Measurements from ENCODE around the gene POLL.
"Not testable (repeated sequence)": the region's sequence is repeated elsewhere in the genome, so short reads cannot be mapped to it uniquely, and the experiment has no call there.

POLL gene

GRCh38 chr10:101611096-101611905 is 23.2 kb upstream of the POLL start:
- no peak for DNase-seq (ENCODE audit: low spot score)

- no peak for DNase-seq (ENCODE audit: low spot score)
Observed at GRCh38 chr10:101609481-101609880, 21.4 kb upstream of the POLL start.

DNA sequence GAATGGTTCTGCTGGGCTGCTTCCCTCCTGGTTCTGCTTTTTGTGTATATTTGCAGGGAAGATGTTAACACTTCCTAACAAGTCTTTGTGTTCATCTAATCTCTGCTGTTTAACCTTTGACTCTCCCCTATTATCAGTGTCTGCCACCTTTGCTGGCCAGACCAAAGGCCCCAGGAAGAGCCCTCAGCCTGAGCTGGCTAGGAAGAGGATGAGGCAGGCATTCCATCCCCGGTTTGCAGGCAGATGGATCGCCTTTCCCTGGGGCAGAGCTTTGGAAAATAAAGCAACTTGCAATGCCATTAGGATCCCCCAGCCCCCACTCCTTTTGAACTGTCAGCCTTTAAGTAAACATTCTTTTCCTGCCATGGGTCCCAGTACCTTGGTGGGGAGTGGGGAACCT is 19.1 kb upstream of the POLL start:
- no peak for DNase-seq (ENCODE audit: low spot score)

DNA sequence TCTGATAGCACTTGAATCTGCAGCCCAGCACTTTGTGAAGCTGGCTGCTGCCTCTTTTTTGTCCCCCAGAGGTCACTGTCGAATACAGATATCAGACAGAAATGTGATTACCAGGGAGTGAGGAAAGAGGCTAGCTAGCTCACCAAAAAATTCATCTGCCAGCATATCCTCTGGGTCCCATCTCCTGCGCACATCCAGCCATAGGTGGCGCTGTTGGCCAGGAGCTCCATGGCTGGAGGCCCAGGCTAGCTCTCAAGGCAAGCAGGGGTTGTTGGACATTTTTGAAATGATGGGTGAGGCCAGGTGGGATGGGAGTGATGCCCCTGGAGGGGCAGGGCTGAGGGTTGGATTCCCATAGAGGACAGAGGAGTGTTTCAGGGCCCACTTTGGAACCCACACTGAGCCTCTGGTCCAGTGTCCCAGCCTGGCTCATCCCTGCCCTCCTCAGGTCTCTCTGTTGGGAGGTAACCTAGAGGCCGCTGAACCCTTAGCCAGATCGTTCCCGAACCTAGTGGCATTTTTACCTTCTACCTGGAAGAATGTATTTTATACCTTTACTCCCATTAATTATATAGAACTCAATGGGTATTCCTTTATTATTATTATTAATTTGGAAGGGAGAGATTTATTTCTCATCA is 14.8 kb upstream of the POLL start:
- DNase-seq (ENCODE audit: low spot score): peak; percentile 80

DNA sequence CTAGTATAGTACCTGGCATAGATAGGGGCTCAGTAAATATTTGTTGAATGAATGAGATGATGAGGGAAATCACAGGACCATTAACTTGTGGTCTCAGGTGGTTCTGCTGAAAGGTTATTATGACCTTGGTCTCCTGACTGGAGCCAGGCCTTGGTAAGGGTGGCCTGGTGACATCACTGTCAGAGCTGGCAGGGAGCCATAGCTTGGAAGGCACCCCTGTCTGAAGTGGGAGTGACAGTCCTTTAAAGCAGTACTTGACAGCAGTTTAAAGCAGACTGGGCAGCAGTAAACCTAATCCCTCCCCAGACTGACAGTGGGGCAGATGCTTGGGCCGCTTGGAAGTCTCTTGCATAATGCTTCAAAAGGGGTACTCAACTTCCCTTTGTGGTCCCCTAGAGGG is 13.5 kb upstream of the POLL start:
- no peak for DNase-seq (ENCODE audit: low spot score)

DNA sequence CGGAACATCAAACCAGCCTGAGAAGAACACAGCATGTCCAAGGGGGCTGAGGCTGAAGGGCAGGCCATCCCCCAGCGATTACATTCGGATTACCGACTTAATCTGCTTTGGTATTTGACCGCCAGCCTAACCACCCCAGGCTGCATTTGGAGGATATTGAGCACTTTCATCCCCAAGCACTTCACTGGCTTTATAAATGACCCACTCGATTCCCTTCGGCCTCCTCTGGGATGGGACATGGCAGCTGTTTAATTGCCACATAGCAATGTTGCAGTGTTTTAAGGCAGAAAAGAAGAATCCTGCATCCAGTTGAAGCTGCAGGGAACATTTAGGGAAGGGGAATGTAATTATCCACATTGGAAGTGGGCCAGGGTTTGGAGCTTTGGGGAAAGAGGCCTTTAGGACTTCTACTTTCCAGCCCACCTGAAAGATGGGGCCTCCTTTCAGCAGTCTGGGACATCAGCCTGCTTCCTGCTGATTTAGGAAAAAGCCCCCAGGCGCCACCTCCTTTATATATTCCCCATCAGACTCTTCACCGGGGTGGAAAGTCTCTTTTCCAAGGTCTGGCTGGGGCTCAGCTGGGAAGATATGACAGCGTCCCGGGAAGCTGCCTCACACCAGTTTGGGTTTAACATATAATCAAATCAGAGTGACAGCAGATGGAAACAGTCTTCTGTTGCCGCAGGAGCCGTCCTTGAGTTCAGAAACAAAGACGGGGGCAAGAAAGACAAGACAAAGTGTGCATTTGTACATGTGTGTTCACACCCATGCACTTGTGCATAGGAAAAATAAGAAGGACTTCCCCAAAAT is 9.2 kb upstream of the POLL start:
- peak; percentile 49 for DNase-seq (ENCODE audit: low spot score)

DNA sequence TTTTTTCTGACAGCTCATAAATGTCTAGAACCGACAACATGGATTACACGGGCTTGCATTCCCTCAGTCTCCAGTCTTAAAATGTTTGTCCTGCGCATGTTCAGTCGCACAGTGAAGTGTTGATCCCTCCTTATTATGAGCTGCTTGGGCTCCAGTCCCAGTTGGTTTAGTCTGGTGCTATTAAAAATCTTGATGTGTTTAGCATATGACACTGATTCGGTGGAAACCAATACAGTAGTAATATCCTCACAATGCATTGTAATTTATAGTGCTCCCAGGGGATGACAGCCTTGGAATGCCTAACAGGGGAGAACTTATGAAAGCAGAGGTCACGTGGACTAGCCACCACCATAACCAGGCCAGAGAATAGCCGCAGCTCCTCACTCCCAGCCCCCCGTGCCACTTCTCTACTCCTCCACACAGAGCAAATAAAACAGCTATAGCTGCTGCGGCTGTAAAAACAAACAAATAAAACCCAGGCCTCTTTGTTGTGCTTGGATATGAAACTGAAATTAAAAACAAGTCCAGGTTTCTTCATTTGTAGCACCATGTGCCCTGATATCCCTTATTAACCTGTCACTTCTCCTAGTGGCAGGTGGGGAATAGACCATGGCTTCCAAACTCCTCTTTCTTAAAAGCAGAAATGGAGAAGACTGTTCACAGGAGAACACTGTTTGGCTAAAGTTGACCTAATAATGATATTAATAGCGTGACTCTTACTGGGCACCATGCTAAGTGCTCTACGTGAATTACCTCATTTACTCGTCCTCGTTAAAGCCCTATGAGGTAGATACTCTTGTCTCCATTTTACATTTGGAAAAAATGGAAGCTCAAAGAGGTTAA is 7.8 kb upstream of the POLL start:
- DNase-seq (ENCODE audit: low spot score): peak; percentile 50

DNA sequence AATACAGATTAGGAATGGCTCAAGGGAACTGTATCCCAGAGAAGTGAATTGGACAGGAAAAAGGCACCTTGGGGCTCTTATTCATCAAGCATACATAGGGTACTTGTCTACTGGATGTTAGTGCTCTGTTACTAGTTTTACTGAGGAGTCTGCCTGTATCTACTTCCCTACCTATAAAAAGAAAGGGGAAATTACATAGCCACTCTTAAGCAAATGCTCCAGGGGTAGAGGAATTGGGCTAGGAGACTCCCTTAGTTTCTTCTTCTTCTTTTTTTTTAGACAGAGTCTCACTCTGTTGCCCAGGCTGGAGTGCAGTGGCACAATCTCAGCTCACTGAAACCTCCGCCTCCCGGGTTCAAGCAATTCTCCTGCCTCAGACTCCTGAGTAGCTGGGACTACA is 5.3 kb upstream of the POLL start:
- DNase-seq (ENCODE audit: low spot score): not testable (repeated sequence)

DNA sequence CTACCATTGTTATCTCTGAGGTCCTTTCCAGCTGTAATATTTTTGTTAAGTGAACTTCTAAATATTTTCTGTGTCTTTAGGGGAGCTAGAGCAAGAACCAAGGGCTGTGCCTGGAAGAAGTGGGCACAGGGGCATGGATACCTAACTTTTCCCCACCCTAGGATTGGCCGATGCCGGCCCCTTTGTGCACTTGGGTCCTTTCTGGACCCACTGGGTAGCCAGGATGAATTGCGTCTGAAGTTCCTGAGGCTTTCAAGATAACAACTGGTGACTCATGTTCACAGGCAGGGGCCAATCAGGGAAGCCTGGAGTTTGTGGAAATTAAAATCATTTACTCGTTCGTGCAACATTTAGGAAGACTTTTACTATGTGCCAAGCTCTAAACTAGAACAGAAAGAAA is 822 bp upstream of the POLL start:
- no peak for DNase-seq (ENCODE audit: low spot score)

DNA sequence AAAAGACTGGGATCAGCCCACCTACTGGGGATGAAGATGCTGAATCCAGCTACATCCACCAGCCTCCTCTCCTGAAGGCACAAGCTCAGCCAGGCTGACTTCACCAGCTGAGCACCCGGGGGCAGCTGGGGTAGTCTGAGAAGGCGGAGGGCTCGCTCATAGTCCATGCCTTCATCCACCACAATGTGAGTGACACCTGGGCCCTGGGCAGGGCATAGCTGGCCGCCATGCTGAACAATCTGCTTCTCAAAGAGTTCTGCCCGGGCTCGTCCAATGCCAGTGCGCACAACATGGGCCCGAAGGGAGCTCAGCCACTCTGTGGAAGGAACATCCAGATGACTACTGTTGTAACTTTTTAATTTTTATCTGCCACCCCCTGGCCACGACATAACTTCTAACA is 2.2 kb downstream of the POLL start:
- DNase-seq (ENCODE audit: low spot score): no peak

- DNase-seq (ENCODE audit: low spot score): no peak
Observed at GRCh38 chr10:101580486-101581399, 7.3 kb downstream of the POLL start.

- DNase-seq (ENCODE audit: low spot score): no peak
Observed at GRCh38 chr10:101579516-101579870, 8.6 kb downstream of the POLL start.

GRCh38 chr10:101578803-101579515 is 9.1 kb downstream of the POLL start:
- DNase-seq (ENCODE audit: low spot score): no peak

DNA sequence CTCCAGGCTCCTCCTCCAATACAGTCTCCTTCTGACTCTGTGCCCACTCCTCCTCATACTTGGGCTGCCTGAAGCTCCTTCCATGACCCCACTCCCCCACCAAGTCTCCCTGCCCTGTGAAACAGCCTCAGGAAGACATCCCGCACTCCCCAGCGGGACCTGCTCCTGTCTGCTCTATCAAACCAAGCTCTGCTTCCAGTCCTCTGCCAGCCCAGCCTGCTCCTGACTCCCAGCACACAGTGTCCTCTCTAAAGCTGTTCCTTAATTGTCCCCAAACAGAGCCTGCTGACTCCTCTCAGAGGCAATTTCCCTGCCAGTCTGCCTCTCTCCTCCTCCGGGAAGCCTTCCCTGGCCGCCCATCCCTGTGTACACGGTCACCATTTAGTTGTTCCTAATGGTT is 9.9 kb downstream of the POLL start:
- DNase-seq (ENCODE audit: low spot score): no peak

GRCh38 chr10:101577121-101577871 is 10.8 kb downstream of the POLL start:
- no peak for DNase-seq (ENCODE audit: low spot score)

- no peak for DNase-seq (ENCODE audit: low spot score)
Observed at GRCh38 chr10:101576211-101576863, 11.7 kb downstream of the POLL start.

- DNase-seq (ENCODE audit: low spot score): no peak
Observed at GRCh38 chr10:101575580-101576210, 12.4 kb downstream of the POLL start.

GRCh38 chr10:101575091-101575490 is 13.0 kb downstream of the POLL start:
- no peak for DNase-seq (ENCODE audit: low spot score)
